Astrocyte (in vitro differentiated cells and primary cell): ENCODE measurements around the gene COL8A2. TPM values are rescaled to one million over a fixed set of nuclear protein-coding genes. Genes with fewer than 3 reads are reported as not detected.

ENCODE experiments used
- DNase-seq: peaks from one replicate; pipeline ENCODE4 v3.0.0-alpha.2; 2010; ENCODE audit warnings: low read depth
- FAIRE-seq: peaks from 2 replicates; lab custom pipeline; 2011; peaks lifted over from hg19 to GRCh38; lab: Jason Lieb, UNC
- H2AFZ ChIP-seq: 2 replicates; pipeline ENCODE4 v1.6.0; 2012; ENCODE audit warnings: low read depth, low read length, inconsistent platforms
- H3K27ac ChIP-seq: 2 replicates; pipeline ENCODE4 v1.5.1; 2011; ENCODE audit warnings: low read depth, low read length, inconsistent platforms
- H3K27me3 ChIP-seq: 2 replicates; pipeline ENCODE4 v1.6.0; 2011; ENCODE audit warnings: low read length, inconsistent platforms; ENCODE audit not compliant: insufficient read depth
- H3K36me3 ChIP-seq: 2 replicates; pipeline ENCODE4 v1.5.1; 2011; ENCODE audit warnings: low read length, inconsistent platforms; ENCODE audit not compliant: insufficient read depth
- H3K4me1 ChIP-seq: 2 replicates; pipeline ENCODE4 v1.5.1; 2011; ENCODE audit warnings: low read length, inconsistent platforms; ENCODE audit not compliant: insufficient read depth
- H3K4me2 ChIP-seq: 2 replicates; pipeline ENCODE4 v1.6.0; 2012; ENCODE audit warnings: low read length, inconsistent platforms
- H3K4me3 ChIP-seq: 2 replicates; pipeline ENCODE4 v1.5.1; 2011; ENCODE audit warnings: low read depth, mild to moderate bottlenecking, low read length, inconsistent platforms; ENCODE audit not compliant: insufficient read depth
- H3K79me2 ChIP-seq: 2 replicates; pipeline ENCODE4 v1.6.0; 2012; ENCODE audit warnings: mild to moderate bottlenecking, low read length, inconsistent platforms; ENCODE audit not compliant: insufficient read depth
- H3K9ac ChIP-seq: 2 replicates; pipeline ENCODE4 v1.6.0; 2012; ENCODE audit warnings: mild to moderate bottlenecking, low read length, inconsistent platforms
- H3K9me3 ChIP-seq: 2 replicates; pipeline ENCODE4 v1.5.1; 2012; ENCODE audit warnings: low read depth, mild to moderate bottlenecking, low read length, inconsistent platforms; ENCODE audit not compliant: insufficient read depth
- H4K20me1 ChIP-seq: 2 replicates; pipeline ENCODE4 v1.6.0; 2012; ENCODE audit warnings: low read length, inconsistent platforms; ENCODE audit not compliant: insufficient read depth
- H3K27ac Mint-ChIP-seq: one replicate; pipeline ENCODE4 v1.8.0; 2021; ENCODE audit warnings: mild to moderate bottlenecking, mixed read lengths; ENCODE audit not compliant: unreplicated experiment
- H3K27me3 Mint-ChIP-seq: one replicate; pipeline ENCODE4 v1.8.0; 2021; ENCODE audit warnings: low read depth, mixed read lengths; ENCODE audit not compliant: unreplicated experiment
- H3K36me3 Mint-ChIP-seq: one replicate; pipeline ENCODE4 v1.8.0; 2021; ENCODE audit warnings: low read depth, mixed read lengths; ENCODE audit not compliant: unreplicated experiment
- H3K4me1 Mint-ChIP-seq: one replicate; pipeline ENCODE4 v1.8.0; 2021; ENCODE audit warnings: low read depth, mixed read lengths; ENCODE audit not compliant: unreplicated experiment
- H3K4me3 Mint-ChIP-seq: one replicate; pipeline ENCODE4 v1.8.0; 2021; ENCODE audit warnings: mild to moderate bottlenecking, moderate library complexity, mixed read lengths; ENCODE audit not compliant: unreplicated experiment
- H3K9me3 Mint-ChIP-seq: one replicate; pipeline ENCODE4 v1.8.0; 2021; ENCODE audit warnings: mild to moderate bottlenecking, mixed read lengths; ENCODE audit not compliant: unreplicated experiment
- CTCF ChIP-seq: IDR thresholded peaks from 2 replicates; pipeline ENCODE4 v1.5.1; 2011; ENCODE audit warnings: low read depth, mild to moderate bottlenecking, inconsistent platforms, low read length, moderate library complexity; ENCODE audit not compliant: insufficient read depth
- EZH2 ChIP-seq: IDR thresholded peaks from 2 replicates; pipeline ENCODE4 v1.6.1; 2012; ENCODE audit warnings: mild to moderate bottlenecking, low read length, inconsistent platforms; ENCODE audit not compliant: insufficient read depth
- total RNA-seq: library from RNA; stranded (reverse); gene quantifications from 2 replicates; pipeline ENCODE4 v1.2.1, GENCODE V29; 2021

Gene COL8A2
- total RNA-seq, 1 donor from 2014 or later = 3.4 TPM

DNA sequence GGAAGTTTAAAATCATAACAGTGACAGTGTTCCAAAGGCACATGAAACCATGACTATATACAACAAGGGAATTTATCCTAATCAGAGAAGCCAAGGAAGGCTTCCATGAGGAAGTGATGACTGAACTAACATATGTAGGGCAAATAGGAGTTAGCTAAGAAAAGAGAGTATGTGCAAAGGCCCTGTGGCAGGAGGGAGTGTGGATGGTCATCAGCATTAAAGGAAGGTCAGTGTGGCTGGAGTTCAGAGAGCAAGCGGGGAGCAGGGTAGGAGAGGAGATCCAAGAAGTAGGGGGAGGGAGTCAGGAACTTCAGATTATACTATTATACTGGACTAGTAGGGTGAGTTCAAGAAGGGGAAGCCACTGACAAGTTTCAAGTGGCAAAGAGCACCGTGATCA, 39.3 kb upstream of the COL8A2 start:
- Histone ChIP-seq H3K9me3 (no peaks in the 10 kb centered on the region), H3K79me2 (peaks cover 99% of the 10 kb centered on the region), H3K9ac (peak overlapping the region; percentile 17), H3K4me2 (peak overlapping the region; percentile 1), H3K27me3 (no peaks in the 10 kb centered on the region), H4K20me1 (peaks cover 98% of the 10 kb centered on the region), H3K4me3 (no peak overlapping the region), H3K27ac (peak overlapping the region; percentile 12), H3K36me3 (peaks cover 23% of the 10 kb centered on the region), H2AFZ (no peak overlapping the region), H3K4me1 (peaks cover 44% of the 10 kb centered on the region)
- Mint-ChIP-seq H3K36me3 (peaks cover 16% of the 10 kb centered on the region), H3K4me1 (peaks cover 56% of the 10 kb centered on the region), H3K4me3 (no peak overlapping the region), H3K27ac (peak overlapping the region; percentile 21), H3K27me3 (no peaks in the 10 kb centered on the region), H3K9me3 (no peaks in the 10 kb centered on the region)
- DNase-seq = no peak
- no peak for FAIRE-seq
- TF ChIP-seq CTCF (no peak), EZH2 (no peak)

- FAIRE-seq (no peak), DNase-seq (no peak)
- H3K9me3 Mint-ChIP-seq = no peaks in the 10 kb centered on the region
- H3K27ac Mint-ChIP-seq = no peak overlapping the region
- Histone ChIP-seq H3K36me3 (peaks cover 25% of the 10 kb centered on the region), H2AFZ (no peak overlapping the region), H3K27me3 (no peaks in the 10 kb centered on the region), H3K4me1 (peaks cover 49% of the 10 kb centered on the region), H3K4me3 (no peak overlapping the region), H4K20me1 (peaks cover 98% of the 10 kb centered on the region), H3K9me3 (no peaks in the 10 kb centered on the region), H3K79me2 (peaks cover 100% of the 10 kb centered on the region), H3K4me2 (no peak overlapping the region), H3K27ac (no peak overlapping the region), H3K9ac (no peak overlapping the region)
- peaks cover 13% of the 10 kb centered on the region for H3K36me3 Mint-ChIP-seq
- H3K4me3 Mint-ChIP-seq = peak overlapping the region; percentile 69
- peaks cover 60% of the 10 kb centered on the region for H3K4me1 Mint-ChIP-seq
- TF ChIP-seq EZH2 (no peak), CTCF (no peak)
- H3K27me3 Mint-ChIP-seq = no peaks in the 10 kb centered on the region
Observed at GRCh38 chr1:36163426-36163825, 38.4 kb upstream of the COL8A2 start.

DNA sequence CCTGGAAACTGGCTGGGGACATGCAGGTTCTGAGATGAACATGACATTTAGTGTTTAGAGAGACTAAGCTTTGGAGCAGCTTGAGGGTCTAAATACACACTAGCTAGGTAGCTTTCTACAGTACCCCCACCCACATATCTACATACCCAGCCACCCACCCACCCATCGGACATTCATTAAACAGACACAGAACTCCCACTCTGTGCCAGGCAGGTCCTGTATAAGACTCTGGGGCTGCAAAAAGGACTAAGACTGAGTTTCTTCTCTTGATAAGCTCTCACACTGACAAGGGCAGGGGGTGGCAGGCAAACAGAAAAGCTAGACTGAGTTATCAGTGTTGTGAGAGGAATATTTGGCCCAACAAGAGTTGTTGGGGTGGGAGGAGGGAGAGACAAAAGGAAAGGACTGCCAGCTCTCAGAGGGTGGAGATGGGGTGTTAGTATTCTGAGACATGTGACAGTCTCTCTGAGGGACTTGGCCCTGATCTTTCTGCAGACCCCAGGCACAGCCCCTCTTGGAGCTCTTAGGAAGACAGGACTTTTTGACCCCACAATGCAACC, 37.7 kb upstream of the COL8A2 start:
- no peak for FAIRE-seq
- H3K27ac Mint-ChIP-seq = peak overlapping the region; percentile 68
- peaks cover 100% of the 10 kb centered on the region for H3K79me2 ChIP-seq
- H3K36me3 ChIP-seq = peaks cover 29% of the 10 kb centered on the region
- H3K27ac ChIP-seq = peak overlapping the region; percentile 83
- no peak for DNase-seq
- peaks cover 55% of the 10 kb centered on the region for H3K4me1 ChIP-seq
- H3K4me1 Mint-ChIP-seq = peaks cover 63% of the 10 kb centered on the region
- H3K4me3 Mint-ChIP-seq = peak overlapping the region; percentile 78
- peaks cover 98% of the 10 kb centered on the region for H4K20me1 ChIP-seq
- H3K36me3 Mint-ChIP-seq = peaks cover 10% of the 10 kb centered on the region
- H3K27me3 Mint-ChIP-seq = no peaks in the 10 kb centered on the region
- H3K9me3 ChIP-seq = no peaks in the 10 kb centered on the region
- H2AFZ ChIP-seq = no peak overlapping the region
- peak overlapping the region; percentile 88 for H3K4me2 ChIP-seq
- no peak overlapping the region for H3K4me3 ChIP-seq
- TF ChIP-seq CTCF = no peak
- no peak for TF ChIP-seq EZH2
- H3K9me3 Mint-ChIP-seq = no peaks in the 10 kb centered on the region
- H3K9ac ChIP-seq = peak overlapping the region; percentile 84
- no peaks in the 10 kb centered on the region for H3K27me3 ChIP-seq
